Loucy (cell line): ENCODE results near the gene FYN.

Source experiments
- H2AFZ ChIP-seq: fragments of 200-600 bp; sonication (generic); 2 replicates; pipeline ENCODE4 v1.6.0; 2016; ENCODE audit warnings: antibody characterized with exemption, mild to moderate bottlenecking, low read length, moderate library complexity
- H3F3A ChIP-seq: fragments of 200-600 bp; 2 replicates; pipeline ENCODE4 v1.6.0; 2016; ENCODE audit warnings: antibody characterized with exemption, low read depth, mild to moderate bottlenecking
- H3K27me3 ChIP-seq: fragments of 200-600 bp; sonication (generic); 2 replicates; pipeline ENCODE4 v1.6.1; 2014; ENCODE audit warnings: low read length, mild to moderate bottlenecking; ENCODE audit not compliant: insufficient read depth, poor library complexity, severe bottlenecking
- H3K36me3 ChIP-seq: fragments of 200-600 bp; sonication (generic); 2 replicates; pipeline ENCODE4 v1.6.1; 2016; ENCODE audit warnings: low read length; ENCODE audit not compliant: insufficient read depth
- H3K4me1 ChIP-seq: fragments of 200-600 bp; sonication (generic); 2 replicates; pipeline ENCODE4 v1.5.1; 2014; ENCODE audit warnings: low read length, mild to moderate bottlenecking; ENCODE audit not compliant: insufficient read depth, poor library complexity, severe bottlenecking
- H3K4me2 ChIP-seq: fragments of 200-600 bp; sonication (generic); 2 replicates; pipeline ENCODE4 v1.6.0; 2014; ENCODE audit warnings: antibody characterized with exemption, low read length, low read depth, mild to moderate bottlenecking; ENCODE audit not compliant: poor library complexity, severe bottlenecking
- H3K4me3 ChIP-seq: fragments of 200-600 bp; sonication (generic); 2 replicates; pipeline ENCODE4 v1.5.1; 2014; ENCODE audit warnings: low read length, mild to moderate bottlenecking, mixed read lengths; ENCODE audit not compliant: poor library complexity, severe bottlenecking
- H3K79me2 ChIP-seq: fragments of 200-600 bp; sonication (generic); 2 replicates; pipeline ENCODE4 v1.6.1; 2014; ENCODE audit warnings: low read length; ENCODE audit not compliant: insufficient read depth
- H3K9ac ChIP-seq: fragments of 200-600 bp; sonication (generic); 2 replicates; pipeline ENCODE4 v1.6.0; 2014; ENCODE audit warnings: mild to moderate bottlenecking, low read depth, low read length, moderate library complexity; ENCODE audit not compliant: poor library complexity, severe bottlenecking
- H3K9me2 ChIP-seq: fragments of 200-600 bp; sonication (generic); replicated peaks from 2 replicates; pipeline ENCODE4 v1.6.1; 2016; ENCODE audit warnings: low read depth, low read length, mixed read lengths
- H3K9me3 ChIP-seq: fragments of 200-600 bp; sonication (generic); 2 replicates; pipeline ENCODE4 v1.6.1; 2014; ENCODE audit warnings: mild to moderate bottlenecking, antibody characterized with exemption, low read length, low read depth; ENCODE audit not compliant: insufficient read depth
- H4K20me1 ChIP-seq: fragments of 200-600 bp; sonication (generic); 2 replicates; pipeline ENCODE4 v1.6.0; 2014; ENCODE audit warnings: antibody characterized with exemption, low read length, mild to moderate bottlenecking; ENCODE audit not compliant: insufficient read depth, poor library complexity, severe bottlenecking
- EZH2phosphoT487 ChIP-seq: fragments of 200-600 bp; IDR thresholded peaks from 2 replicates; pipeline ENCODE4 v1.6.1; 2018; ENCODE audit warnings: antibody characterized with exemption, mild to moderate bottlenecking, moderate library complexity, borderline replicate concordance
- TF ChIP-seq, protein P1 (sequence below): fragments of 200-600 bp; sonication (generic); conservative IDR thresholded peaks from 2 replicates; pipeline ENCODE4 v1.5.1; 2014; ENCODE audit warnings: mild to moderate bottlenecking, antibody characterized with exemption, low read length

Gene FYN

DNA sequence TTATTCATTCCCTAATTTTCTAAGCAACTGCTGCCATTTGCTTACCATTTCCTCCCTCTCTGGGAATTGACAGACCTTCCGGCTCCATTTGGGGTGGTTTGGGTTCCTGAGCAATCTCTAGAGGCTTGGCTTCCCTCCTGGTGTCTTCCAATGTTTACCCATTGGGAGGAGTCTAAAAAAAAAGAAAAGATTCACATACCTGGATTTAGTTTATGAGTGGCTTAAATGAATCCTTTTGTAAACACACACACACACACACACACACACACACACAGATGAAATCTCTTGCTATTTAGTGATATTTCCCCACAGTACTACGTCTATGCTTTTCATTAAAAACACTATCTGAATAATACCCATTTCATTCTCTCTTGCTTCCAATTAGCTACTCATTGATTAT lies 219.3 kb downstream of the FYN start:
- no peaks in the 10 kb centered on the region for H3K36me3 ChIP-seq
- no peak overlapping the region for H3K4me3 ChIP-seq
- no peaks in the 10 kb centered on the region for H3K27me3 ChIP-seq
- no peaks in the 10 kb centered on the region for H3F3A ChIP-seq
- no peaks in the 10 kb centered on the region for H3K4me1 ChIP-seq
- H2AFZ ChIP-seq: no peak overlapping the region
- H3K4me2 ChIP-seq: no peak overlapping the region
- no peaks in the 10 kb centered on the region for H3K9me3 ChIP-seq
- H3K9me2 ChIP-seq: no peaks in the 10 kb centered on the region
- H4K20me1 ChIP-seq: no peaks in the 10 kb centered on the region
- H3K79me2 ChIP-seq: no peaks in the 10 kb centered on the region
- no peak overlapping the region for H3K9ac ChIP-seq
- TF ChIP-seq, protein P1, sequence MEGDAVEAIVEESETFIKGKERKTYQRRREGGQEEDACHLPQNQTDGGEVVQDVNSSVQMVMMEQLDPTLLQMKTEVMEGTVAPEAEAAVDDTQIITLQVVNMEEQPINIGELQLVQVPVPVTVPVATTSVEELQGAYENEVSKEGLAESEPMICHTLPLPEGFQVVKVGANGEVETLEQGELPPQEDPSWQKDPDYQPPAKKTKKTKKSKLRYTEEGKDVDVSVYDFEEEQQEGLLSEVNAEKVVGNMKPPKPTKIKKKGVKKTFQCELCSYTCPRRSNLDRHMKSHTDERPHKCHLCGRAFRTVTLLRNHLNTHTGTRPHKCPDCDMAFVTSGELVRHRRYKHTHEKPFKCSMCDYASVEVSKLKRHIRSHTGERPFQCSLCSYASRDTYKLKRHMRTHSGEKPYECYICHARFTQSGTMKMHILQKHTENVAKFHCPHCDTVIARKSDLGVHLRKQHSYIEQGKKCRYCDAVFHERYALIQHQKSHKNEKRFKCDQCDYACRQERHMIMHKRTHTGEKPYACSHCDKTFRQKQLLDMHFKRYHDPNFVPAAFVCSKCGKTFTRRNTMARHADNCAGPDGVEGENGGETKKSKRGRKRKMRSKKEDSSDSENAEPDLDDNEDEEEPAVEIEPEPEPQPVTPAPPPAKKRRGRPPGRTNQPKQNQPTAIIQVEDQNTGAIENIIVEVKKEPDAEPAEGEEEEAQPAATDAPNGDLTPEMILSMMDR: no peak
- no peak for TF ChIP-seq EZH2phosphoT487

DNA sequence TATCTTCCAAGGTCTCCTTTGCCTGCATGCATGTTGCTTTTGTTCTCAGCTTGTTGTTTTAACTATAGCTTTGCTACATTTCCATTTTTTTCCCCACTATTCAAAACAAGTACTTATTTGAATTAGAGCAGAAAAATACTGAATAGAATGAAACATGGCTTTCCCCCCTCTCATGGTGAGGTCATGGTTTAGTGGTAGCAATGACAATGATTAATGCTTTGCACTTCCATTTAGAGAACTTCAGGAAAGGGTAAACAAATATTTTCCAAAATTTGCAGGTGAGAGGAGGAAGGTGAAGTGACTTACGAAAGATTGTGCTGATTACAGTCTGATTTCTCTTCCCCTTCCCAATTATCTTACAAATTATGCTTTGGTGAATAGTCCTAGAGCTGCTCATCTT lies 219.8 kb downstream of the FYN start:
- Histone ChIP-seq H3K4me3 (no peak overlapping the region), H3K4me1 (no peaks in the 10 kb centered on the region), H3K9me3 (no peaks in the 10 kb centered on the region), H3K4me2 (no peak overlapping the region), H3K27me3 (no peaks in the 10 kb centered on the region), H3F3A (no peaks in the 10 kb centered on the region), H3K79me2 (no peaks in the 10 kb centered on the region), H3K9me2 (no peaks in the 10 kb centered on the region), H3K9ac (no peak overlapping the region), H4K20me1 (no peaks in the 10 kb centered on the region), H3K36me3 (no peaks in the 10 kb centered on the region), H2AFZ (no peak overlapping the region)
- TF ChIP-seq EZH2phosphoT487: no peak
- TF ChIP-seq, protein P1: no peak

DNA sequence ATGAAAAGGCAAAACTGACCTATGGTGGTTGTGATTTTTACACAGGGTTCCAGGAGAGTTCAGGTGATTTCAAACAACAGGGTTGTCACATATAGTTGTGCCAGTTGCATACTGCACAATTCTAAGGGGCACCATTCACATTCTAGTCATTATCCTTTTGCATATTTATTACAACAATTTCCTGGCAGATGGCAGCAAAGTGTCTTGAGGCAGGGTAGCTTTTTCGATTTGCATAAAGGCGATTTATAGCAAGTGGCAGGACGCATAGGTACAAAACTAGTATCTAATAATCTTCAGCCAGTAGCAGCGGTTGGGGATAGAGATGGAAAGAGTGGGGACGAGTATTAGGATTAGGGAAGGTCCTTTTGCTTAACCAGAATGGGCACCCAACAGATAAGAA lies 221.1 kb downstream of the FYN start:
- TF ChIP-seq, protein P1: no peak
- no peak for TF ChIP-seq EZH2phosphoT487
- H3K79me2 ChIP-seq: no peaks in the 10 kb centered on the region
- no peak overlapping the region for H3K9ac ChIP-seq
- no peaks in the 10 kb centered on the region for H4K20me1 ChIP-seq
- no peaks in the 10 kb centered on the region for H3K36me3 ChIP-seq
- H3K9me3 ChIP-seq: no peaks in the 10 kb centered on the region
- no peaks in the 10 kb centered on the region for H3K4me1 ChIP-seq
- no peaks in the 10 kb centered on the region for H3K27me3 ChIP-seq
- H3F3A ChIP-seq: no peaks in the 10 kb centered on the region
- no peak overlapping the region for H2AFZ ChIP-seq
- H3K4me3 ChIP-seq: no peak overlapping the region
- H3K4me2 ChIP-seq: no peak overlapping the region
- no peaks in the 10 kb centered on the region for H3K9me2 ChIP-seq
